ENCODE data around the gene ERGIC1. TPM values are rescaled to one million over a fixed set of nuclear protein-coding genes. Genes with fewer than 3 reads are reported as not detected.

Gene ERGIC1
- total and polyA plus RNA-seq, 8 donors: 54.5 to 293 (median 104) TPM

DNA sequence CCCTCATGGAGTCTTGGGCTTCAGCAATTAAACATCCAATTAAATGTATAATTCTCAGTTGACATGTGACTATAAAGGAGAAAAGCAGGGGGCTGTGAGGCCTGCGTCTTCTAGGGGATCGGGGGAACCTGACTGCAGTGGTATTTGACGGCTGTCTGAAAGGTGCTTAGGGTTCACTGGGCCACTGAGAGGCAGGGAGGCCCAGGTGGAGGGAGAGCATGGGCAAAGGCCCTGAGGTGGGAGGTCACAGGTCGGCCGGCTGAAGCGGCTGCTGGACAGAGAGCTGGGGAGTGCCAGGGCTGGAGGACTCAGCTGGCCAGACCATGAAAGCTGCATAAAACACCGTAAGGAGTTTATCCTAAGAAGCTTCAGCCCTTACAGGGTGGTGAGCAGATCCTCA lies 23.9 kb downstream of the ERGIC1 start:
- TF ChIP-seq, protein P1, sequence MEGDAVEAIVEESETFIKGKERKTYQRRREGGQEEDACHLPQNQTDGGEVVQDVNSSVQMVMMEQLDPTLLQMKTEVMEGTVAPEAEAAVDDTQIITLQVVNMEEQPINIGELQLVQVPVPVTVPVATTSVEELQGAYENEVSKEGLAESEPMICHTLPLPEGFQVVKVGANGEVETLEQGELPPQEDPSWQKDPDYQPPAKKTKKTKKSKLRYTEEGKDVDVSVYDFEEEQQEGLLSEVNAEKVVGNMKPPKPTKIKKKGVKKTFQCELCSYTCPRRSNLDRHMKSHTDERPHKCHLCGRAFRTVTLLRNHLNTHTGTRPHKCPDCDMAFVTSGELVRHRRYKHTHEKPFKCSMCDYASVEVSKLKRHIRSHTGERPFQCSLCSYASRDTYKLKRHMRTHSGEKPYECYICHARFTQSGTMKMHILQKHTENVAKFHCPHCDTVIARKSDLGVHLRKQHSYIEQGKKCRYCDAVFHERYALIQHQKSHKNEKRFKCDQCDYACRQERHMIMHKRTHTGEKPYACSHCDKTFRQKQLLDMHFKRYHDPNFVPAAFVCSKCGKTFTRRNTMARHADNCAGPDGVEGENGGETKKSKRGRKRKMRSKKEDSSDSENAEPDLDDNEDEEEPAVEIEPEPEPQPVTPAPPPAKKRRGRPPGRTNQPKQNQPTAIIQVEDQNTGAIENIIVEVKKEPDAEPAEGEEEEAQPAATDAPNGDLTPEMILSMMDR (IDR thresholded peaks at IDR 0.05): no peak
- TF ChIP-seq EP300 (IDR thresholded peaks at IDR 0.05): no peak
- TF ChIP-seq POLR2A (IDR thresholded peaks at IDR 0.05): no peak
- no peak for TF ChIP-seq POLR2AphosphoS5 (IDR thresholded peaks at IDR 0.05)
- Histone ChIP-seq H3K4me1 (peaks cover 90 to 100% (median 97%) of the 10 kb centered on the region in 4 donors), H3K27ac (peak overlapping the region; percentile 71 to 98 (median 94)), H3K36me3 (no peaks in the 10 kb centered on the region), H3K9me3 (no peaks in the 10 kb centered on the region), H3K4me3 (no peak overlapping the region), H3K27me3 (no peaks in the 10 kb centered on the region)
- DNase-seq: no peak
- intact Hi-C loops (cut with DNase I; ENCODE audit: low total_unique reads): no loop called here
- WGBS, 5 donors: 52 to 74% (median 61%) methylated on average over 7 of the region's 7 CpGs

DNA sequence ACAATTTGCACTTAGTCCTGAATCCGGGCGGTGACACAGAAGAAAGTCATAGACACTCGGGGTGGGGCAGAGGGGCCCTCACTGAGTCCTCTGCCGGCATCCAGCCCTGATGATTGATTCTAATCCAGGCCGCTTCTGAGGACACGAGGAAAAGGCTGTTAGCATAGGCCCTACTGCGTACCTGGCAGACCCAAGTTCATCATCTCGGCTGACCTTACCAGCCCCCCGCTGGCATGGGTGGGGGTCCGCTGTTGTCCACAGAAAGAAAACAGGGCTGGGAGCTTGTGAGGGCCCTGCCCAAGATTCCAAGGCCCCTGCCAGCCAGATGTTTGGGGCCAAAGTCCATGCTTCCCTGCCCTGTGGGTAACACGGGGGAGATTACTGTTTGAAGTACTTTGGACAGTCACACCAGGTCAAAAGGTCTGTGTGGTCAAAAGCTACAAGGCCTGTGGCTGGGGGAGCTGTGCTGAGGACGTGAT lies 24.5 kb downstream of the ERGIC1 start:
- Histone ChIP-seq H3K27me3 (no peaks in the 10 kb centered on the region), H3K36me3 (peaks cover 0 to 3% (median 0%) of the 10 kb centered on the region in 4 donors), H3K27ac (peak overlapping the region; percentile 71 to 98 (median 94)), H3K4me1 (peaks cover 85 to 97% (median 91%) of the 10 kb centered on the region in 4 donors), H3K9me3 (no peaks in the 10 kb centered on the region), H3K4me3 (no peak overlapping the region)
- DNase-seq: peak; percentile 62 to 71
- 34 to 70% (median 52%) methylated on average over 7 to 12 of the region's 12 CpGs for WGBS, 5 donors
- TF ChIP-seq, protein P1 (IDR thresholded peaks at IDR 0.05): no peak
- TF ChIP-seq POLR2AphosphoS5 (IDR thresholded peaks at IDR 0.05) (peak in 2 of 3 donors; percentile 1 to 3), POLR2A (IDR thresholded peaks at IDR 0.05) (no peak)
- intact Hi-C loops (cut with DNase I; ENCODE audit: low total_unique reads): no loop called here

DNA sequence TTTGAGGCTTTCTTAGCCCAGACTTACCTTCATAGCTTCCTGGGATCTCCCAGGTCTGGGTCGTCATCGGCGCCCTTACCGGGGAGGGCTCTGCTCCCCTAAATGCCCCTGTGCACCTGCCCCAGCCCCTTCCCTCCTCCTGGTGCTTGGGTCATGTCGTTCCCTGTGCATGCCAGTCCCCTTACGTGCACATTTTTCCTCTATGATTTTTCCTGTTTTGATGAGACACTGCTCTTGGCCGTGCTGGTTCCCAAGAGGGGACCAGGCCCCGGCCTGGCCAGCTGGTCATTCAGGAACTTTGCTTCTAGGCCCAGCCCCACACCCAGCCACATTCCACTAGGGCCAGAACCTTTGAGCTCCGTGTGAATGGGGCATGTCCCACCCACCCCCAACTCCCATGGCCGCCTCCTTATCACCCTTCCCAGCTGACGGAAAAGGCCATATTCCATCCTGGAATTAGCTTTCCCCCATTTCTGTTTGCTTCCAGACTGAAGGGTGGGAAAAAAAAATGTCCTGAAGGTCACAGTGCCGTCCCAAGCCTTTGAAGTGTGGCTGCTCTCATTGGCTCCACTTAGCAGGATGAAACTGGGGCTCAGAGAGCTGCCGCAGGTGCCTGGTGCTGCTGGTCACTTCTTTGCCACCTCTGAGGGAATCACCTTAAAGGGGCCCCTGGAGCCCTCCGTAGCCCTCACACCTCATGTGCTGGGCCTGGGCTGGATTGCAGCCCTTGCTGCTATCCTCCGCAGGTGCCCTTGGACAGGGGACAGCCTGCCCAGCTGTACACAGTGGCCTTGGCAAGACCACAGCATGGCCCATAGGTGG lies 25.1 kb downstream of the ERGIC1 start:
- peaks cover 78 to 90% (median 86%) of the 10 kb centered on the region in 4 donors for H3K4me1 ChIP-seq
- H3K9me3 ChIP-seq: no peaks in the 10 kb centered on the region
- intact Hi-C loops (cut with DNase I; ENCODE audit: low total_unique reads): no loop called here
- H3K27ac ChIP-seq: peak overlapping the region; percentile 71 to 98 (median 94)
- no peak for TF ChIP-seq EP300 (IDR thresholded peaks at IDR 0.05)
- peak; percentile 19 to 57 (median 24) for TF ChIP-seq POLR2AphosphoS5 (IDR thresholded peaks at IDR 0.05)
- TF ChIP-seq POLR2A (IDR thresholded peaks at IDR 0.05): no peak
- TF ChIP-seq, protein P1 (IDR thresholded peaks at IDR 0.05): no peak
- peak; percentile 73 to 75 for DNase-seq
- no peaks in the 10 kb centered on the region for H3K27me3 ChIP-seq
- H3K4me3 ChIP-seq: no peak overlapping the region
- peaks cover 0 to 6% (median 0%) of the 10 kb centered on the region in 4 donors for H3K36me3 ChIP-seq
- WGBS, 5 donors: 28 to 45% (median 32%) methylated on average over 13 to 15 of the region's 15 CpGs

DNA sequence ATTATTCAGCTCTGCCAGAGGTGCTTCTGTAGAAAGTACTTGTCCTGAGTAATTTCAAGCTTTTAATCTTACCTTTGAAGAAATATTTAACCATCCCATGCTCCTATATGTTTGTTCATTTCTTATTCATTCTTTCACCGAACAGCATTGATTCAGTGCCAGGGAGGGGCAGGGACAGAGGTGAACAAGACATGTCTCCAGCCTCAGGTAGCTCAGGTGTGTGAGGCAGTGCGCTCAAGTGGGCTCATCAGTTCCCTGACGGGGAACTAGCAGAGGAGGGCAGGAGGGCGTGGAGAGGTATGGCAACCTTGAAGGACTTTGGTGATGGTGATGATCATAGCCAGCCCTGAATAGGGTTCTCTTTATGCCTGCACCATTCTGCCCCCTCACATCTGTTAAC lies 25.9 kb downstream of the ERGIC1 start:
- TF ChIP-seq, protein P1 (IDR thresholded peaks at IDR 0.05): no peak
- TF ChIP-seq POLR2AphosphoS5 (IDR thresholded peaks at IDR 0.05) (peak in 1 of 3 donors; percentile 10), POLR2A (IDR thresholded peaks at IDR 0.05) (no peak)
- intact Hi-C loops (cut with DNase I; ENCODE audit: low total_unique reads): no loop called here
- 21 to 59% (median 53%) methylated on average over 4 of the region's 4 CpGs for WGBS, 5 donors
- H3K4me1 ChIP-seq: peaks cover 71 to 87% (median 81%) of the 10 kb centered on the region in 4 donors
- peak; percentile 64 to 65 for DNase-seq
- no peaks in the 10 kb centered on the region for H3K9me3 ChIP-seq
- no peak overlapping the region for H3K4me3 ChIP-seq
- no peaks in the 10 kb centered on the region for H3K27me3 ChIP-seq
- peak overlapping the region; percentile 85 to 98 (median 94) for H3K27ac ChIP-seq
- peaks cover 0 to 6% (median 0%) of the 10 kb centered on the region in 4 donors for H3K36me3 ChIP-seq

All from stomach (tissue), 9 donors.